GM12801 (cell line): ENCODE measurements around the gene SNX27.

ENCODE experiments used
- TF ChIP-seq, protein P1 (sequence below): IDR thresholded peaks from one replicate; pipeline ENCODE4 v1.5.1; 2011; ENCODE audit warnings: control low read depth; ENCODE audit not compliant: insufficient read length; ENCODE audit errors: extremely low read depth

The SNX27 gene

DNA sequence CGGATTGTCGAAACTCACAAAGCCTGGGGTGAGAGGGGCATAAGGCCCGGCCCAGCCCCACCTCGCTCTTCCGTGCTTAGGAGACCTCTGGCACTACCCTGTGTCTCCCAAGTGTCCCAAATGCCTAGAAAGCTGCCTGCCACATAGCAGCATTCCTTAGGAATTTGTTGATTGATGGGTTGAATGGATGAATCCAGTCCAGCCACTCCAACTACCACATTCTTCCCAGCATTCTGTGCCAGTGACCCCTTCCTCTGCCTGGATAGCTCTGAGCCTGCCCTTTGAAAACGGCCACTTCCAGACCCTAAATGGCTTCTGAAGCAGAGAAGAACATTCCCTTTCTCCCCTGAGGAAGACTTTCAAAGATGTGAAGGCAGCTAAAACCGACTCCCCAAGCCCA is 93.3 kb downstream of the SNX27 start:
- TF ChIP-seq, protein P1, sequence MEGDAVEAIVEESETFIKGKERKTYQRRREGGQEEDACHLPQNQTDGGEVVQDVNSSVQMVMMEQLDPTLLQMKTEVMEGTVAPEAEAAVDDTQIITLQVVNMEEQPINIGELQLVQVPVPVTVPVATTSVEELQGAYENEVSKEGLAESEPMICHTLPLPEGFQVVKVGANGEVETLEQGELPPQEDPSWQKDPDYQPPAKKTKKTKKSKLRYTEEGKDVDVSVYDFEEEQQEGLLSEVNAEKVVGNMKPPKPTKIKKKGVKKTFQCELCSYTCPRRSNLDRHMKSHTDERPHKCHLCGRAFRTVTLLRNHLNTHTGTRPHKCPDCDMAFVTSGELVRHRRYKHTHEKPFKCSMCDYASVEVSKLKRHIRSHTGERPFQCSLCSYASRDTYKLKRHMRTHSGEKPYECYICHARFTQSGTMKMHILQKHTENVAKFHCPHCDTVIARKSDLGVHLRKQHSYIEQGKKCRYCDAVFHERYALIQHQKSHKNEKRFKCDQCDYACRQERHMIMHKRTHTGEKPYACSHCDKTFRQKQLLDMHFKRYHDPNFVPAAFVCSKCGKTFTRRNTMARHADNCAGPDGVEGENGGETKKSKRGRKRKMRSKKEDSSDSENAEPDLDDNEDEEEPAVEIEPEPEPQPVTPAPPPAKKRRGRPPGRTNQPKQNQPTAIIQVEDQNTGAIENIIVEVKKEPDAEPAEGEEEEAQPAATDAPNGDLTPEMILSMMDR: no peak

DNA sequence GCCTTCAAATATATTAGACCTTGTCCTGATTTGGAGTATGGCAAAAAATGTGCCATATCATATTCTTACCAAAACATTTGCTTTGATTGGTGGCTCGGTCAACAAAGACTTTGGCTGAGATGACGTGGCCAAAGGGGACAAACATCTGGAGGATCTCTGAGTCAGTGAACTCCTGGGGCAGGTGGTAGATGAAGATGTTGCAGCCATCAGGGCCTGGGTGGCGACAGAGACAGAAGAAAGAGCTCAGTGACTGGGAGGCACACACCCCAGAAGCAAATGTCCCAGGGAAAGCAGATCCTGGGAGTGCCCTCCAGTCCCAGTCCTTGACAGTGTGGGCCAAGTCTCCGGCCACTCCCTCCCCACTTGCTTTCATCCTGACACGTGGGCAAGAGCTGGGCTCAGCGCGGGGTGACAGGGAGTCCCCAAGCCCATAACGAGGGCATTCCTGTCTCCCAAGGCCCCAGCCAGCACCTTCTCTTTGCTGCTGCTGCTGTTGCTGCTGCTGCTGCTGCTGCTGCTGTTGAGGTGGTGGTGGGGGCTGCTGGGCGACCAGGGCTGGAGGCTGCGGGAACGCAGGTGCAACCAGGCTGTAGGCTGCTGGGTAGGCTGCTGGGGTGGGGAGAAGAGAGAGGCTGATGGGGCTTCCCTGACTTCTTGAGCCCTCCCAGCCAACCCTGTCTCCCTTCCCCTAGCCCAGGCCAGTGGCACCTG is 94.1 kb downstream of the SNX27 start:
- TF ChIP-seq, protein P1: no peak

DNA sequence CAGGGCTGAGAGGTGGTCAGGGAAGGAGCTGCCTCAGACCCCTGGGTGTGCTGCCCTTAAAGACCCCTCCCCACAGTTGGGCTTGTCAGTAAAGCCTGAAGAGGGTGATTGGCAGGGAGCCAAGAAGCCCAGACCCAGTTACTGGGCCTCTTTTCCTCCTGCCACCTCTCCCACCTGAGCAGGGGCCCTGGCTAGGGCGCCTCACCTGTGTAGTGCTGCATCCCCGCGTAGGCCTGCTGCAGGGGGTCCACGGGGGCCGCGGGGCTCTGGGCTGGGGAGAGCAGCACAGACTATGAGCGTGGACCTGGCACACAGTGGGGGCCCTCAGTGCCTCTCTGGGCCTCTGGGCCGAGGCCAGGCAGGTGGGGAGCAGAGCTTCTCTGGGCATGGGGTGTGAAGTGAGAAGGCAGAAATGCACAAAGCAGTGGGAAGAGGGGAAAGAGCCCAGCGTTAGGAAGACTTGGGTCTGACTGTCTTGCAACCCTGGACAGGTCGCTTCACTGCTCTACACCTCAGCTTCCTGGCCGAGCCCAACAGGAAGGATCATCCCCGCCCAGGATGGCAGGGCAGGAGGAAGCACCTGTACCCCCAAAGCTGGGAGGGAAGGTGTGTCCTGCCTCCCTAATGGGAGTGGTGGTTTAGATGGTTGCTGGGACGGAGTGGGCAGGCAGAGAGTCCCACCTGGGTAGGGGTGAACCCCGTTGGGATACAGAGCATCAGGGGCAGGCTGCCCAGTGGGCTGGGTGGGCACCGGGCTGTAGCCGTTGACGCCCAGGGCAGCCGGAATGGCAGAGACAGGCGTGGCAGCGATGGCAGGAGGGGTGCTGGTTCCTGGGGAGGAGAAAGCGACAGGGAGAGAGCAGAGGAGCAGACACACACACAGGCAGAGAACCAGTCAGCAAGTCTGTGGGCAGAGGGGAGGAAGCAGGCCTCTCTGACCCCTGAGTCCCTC is 94.9 kb downstream of the SNX27 start:
- TF ChIP-seq, protein P1: no peak

DNA sequence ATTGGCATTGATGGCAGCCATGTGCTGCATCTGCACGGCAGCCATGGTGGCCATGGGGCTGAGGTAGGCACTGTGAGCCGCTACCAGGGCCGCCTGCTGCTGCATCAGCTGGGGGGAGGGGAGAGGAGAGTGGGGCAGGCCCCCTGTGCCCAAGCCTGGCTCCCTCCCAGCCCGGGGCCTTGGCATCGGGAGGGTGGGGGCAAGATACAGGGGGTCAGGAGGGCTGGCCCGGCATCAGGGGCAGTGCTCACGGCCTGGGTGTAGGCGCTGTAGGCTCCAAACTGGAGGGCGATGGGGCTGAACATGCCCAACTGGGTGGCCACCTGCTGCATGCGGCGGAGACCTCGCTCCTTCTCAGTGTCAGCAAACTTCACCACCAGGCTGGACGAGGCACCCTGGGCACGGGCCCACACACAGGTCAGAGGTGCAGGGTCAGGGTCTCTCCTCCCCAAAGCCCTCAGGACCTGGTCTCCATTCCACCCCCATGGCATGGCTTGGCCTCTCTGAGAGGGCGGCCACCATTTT is 95.8 kb downstream of the SNX27 start:
- TF ChIP-seq, protein P1: no peak

DNA sequence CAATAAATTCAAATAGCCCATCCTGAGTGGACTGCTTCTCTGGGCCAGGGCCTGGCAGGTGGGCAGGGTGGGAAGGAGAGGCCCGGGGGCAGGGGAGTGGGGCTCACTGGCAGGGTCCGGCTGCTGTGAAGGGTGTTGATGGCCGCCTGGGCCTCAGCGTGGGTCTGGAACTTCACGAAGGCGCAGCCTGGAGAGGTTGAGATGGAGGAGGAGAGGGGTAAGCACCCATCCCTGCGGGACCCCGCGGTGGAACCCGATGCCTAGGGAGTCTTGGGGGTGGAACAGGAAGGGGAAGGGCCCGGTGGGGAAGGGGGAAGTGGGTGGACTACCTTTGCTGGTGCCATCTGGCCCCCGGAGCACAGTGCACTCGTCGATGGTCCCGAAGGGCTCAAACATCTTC is 97.0 kb downstream of the SNX27 start:
- TF ChIP-seq, protein P1: no peak

DNA sequence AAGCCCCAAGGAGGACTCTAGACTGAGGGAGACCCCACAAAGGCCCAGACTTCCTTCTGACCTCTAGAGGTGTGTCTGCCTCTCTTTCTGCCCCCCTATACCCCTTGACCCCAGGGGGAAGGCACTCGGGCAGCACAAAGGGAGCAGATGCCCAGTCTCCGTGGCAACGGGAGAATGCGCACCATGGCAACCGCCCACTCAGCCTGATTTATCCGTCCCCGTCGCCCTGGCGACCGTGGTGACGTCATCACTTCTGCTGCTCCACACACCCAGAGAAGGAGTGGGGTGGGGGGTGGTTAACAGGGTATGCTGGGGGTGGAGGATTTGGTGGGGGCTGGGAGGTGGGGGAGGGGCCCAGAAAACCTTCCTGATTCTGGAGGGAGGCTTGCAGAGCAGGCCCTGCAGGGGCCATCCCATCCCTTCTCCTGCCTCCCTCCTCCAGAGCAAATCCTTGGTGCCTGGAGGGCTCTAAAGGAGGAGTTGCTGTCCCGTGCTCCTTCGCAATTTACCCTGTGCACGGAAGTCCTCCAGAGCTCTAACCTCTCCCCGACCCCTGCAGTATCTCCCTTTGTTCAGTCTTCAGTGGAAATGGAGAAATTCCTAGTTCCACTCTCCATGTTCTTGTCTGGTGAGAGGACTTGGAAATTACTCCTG is 98.5 kb downstream of the SNX27 start:
- TF ChIP-seq, protein P1: no peak
